GM12873 (cell line): ENCODE measurements around the gene LYRM2.
A peak's percentile ranks its signal among the peaks of the same experiment; 100 is the strongest.

Experiments
- CTCF ChIP-seq: IDR thresholded peaks from 2 replicates; pipeline ENCODE4 v1.5.1; 2012; ENCODE audit warnings: low read depth, mild to moderate bottlenecking, moderate library complexity, low read length, control low read depth; ENCODE audit not compliant: insufficient read depth; ENCODE audit errors: missing control alignments

The LYRM2 gene

GRCh38 chr6:89618026-89618425 is 20.5 kb downstream of the LYRM2 start:
- no peak for TF ChIP-seq CTCF

- no peak for TF ChIP-seq CTCF
Measured at GRCh38 chr6:89616531-89616930, 22.0 kb downstream of the LYRM2 start.

GRCh38 chr6:89615882-89616281 is 22.7 kb downstream of the LYRM2 start:
- TF ChIP-seq CTCF, result no peak

- no peak for TF ChIP-seq CTCF
Measured at GRCh38 chr6:89613790-89614189, 24.8 kb downstream of the LYRM2 start.

GRCh38 chr6:89612121-89612520 is 26.4 kb downstream of the LYRM2 start:
- TF ChIP-seq CTCF, result peak; percentile 2

- no peak for TF ChIP-seq CTCF
Measured at GRCh38 chr6:89611666-89612065, 26.9 kb downstream of the LYRM2 start.

GRCh38 chr6:89610149-89610642 is 28.4 kb downstream of the LYRM2 start:
- TF ChIP-seq CTCF, result peak; percentile 85
